H9 (cell line): Measurements from ENCODE around the gene UBL4A. TPM values are rescaled to one million over a fixed set of nuclear protein-coding genes. Genes with fewer than 3 reads are reported as not detected.

Experiments used
- DNase-seq: peaks from one replicate; pipeline ENCODE4 v3.0.0-alpha.2; 2017
- H2AFZ ChIP-seq: one replicate; pipeline ENCODE4 v1.6.1; 2013; ENCODE audit warnings: mild to moderate bottlenecking, low read length, control low read depth, moderate library complexity
- H2AK5ac ChIP-seq: 2 replicates; pipeline ENCODE4 v1.6.1; 2013; ENCODE audit warnings: low read length, control low read depth, mixed read lengths; ENCODE audit not compliant: insufficient read length
- H2BK120ac ChIP-seq: one replicate; pipeline ENCODE4 v1.6.1; 2013; ENCODE audit warnings: low read depth, mild to moderate bottlenecking, low read length, control low read depth, inconsistent platforms; ENCODE audit not compliant: poor library complexity, severe bottlenecking
- H2BK12ac ChIP-seq: 2 replicates; pipeline ENCODE4 v1.6.1; 2013; ENCODE audit warnings: low read length, control low read depth, mixed read lengths, low read depth; ENCODE audit not compliant: insufficient read length
- H2BK15ac ChIP-seq: 2 replicates; pipeline ENCODE4 v1.6.1; 2013; ENCODE audit warnings: low read depth, low read length, control low read depth
- H2BK20ac ChIP-seq: one replicate; pipeline ENCODE4 v1.6.1; 2013; ENCODE audit warnings: low read depth, mild to moderate bottlenecking, low read length, control low read depth, inconsistent platforms; ENCODE audit not compliant: poor library complexity, severe bottlenecking
- H2BK5ac ChIP-seq: 2 replicates; pipeline ENCODE4 v1.6.1; 2013; ENCODE audit warnings: low read length, control low read depth, mixed read lengths; ENCODE audit not compliant: insufficient read length
- H3K14ac ChIP-seq: 2 replicates; pipeline ENCODE4 v1.6.1; 2013; ENCODE audit warnings: low read length, control low read depth; ENCODE audit not compliant: insufficient read depth
- H3K18ac ChIP-seq: 2 replicates; pipeline ENCODE4 v1.6.1; 2013; ENCODE audit warnings: low read depth, mild to moderate bottlenecking, mixed read lengths, low read length, control low read depth; ENCODE audit not compliant: insufficient read length
- H3K23ac ChIP-seq: 2 replicates; pipeline ENCODE4 v1.6.1; 2013; ENCODE audit warnings: low read length, control low read depth, mixed read lengths, low read depth; ENCODE audit not compliant: insufficient read length
- H3K23me2 ChIP-seq: 2 replicates; pipeline ENCODE4 v1.6.1; 2013; ENCODE audit warnings: low read depth, mild to moderate bottlenecking, mixed read lengths, low read length, control low read depth; ENCODE audit not compliant: insufficient read length, poor library complexity, severe bottlenecking
- H3K27ac ChIP-seq: 2 replicates; pipeline ENCODE4 v1.5.1; 2013; ENCODE audit warnings: low read length, control low read depth, mixed read lengths, low read depth; ENCODE audit not compliant: insufficient read length
- H3K27me3 ChIP-seq: 2 replicates; pipeline ENCODE4 v1.6.1; 2013; ENCODE audit warnings: low read length, control low read depth, inconsistent platforms; ENCODE audit not compliant: insufficient read depth
- H3K4ac ChIP-seq: 2 replicates; pipeline ENCODE4 v1.6.1; 2013; ENCODE audit warnings: low read depth, mild to moderate bottlenecking, control low read depth, inconsistent platforms, low read length, moderate library complexity
- H3K4me1 ChIP-seq: 2 replicates; pipeline ENCODE4 v1.6.1; 2013; ENCODE audit warnings: low read length, control low read depth, inconsistent platforms; ENCODE audit not compliant: insufficient read depth
- H3K4me2 ChIP-seq: 2 replicates; pipeline ENCODE4 v1.6.1; 2013; ENCODE audit warnings: low read length, control low read depth, mixed read lengths; ENCODE audit not compliant: insufficient read length, insufficient read depth
- H3K56ac ChIP-seq: 2 replicates; pipeline ENCODE4 v1.6.1; 2013; ENCODE audit warnings: low read depth, mild to moderate bottlenecking, mixed read lengths, low read length, control low read depth; ENCODE audit not compliant: insufficient read length
- H3K79me1 ChIP-seq: 2 replicates; pipeline ENCODE4 v1.6.1; 2013; ENCODE audit warnings: low read depth, mild to moderate bottlenecking, moderate library complexity, low read length, control low read depth, inconsistent platforms; ENCODE audit not compliant: insufficient read depth, poor library complexity, severe bottlenecking
- H3K79me2 ChIP-seq: 2 replicates; pipeline ENCODE4 v1.6.1; 2013; ENCODE audit warnings: low read length, control low read depth, inconsistent platforms; ENCODE audit not compliant: insufficient read depth
- H3K9ac ChIP-seq: 2 replicates; pipeline ENCODE4 v1.6.1; 2013; ENCODE audit warnings: low read length, control low read depth, mixed read lengths; ENCODE audit not compliant: insufficient read length; ENCODE audit errors: extremely low read depth
- H3K9me3 ChIP-seq: one replicate; pipeline ENCODE4 v1.6.1; 2013; ENCODE audit warnings: low read depth, low read length, inconsistent platforms; ENCODE audit not compliant: control insufficient read depth
- H3T11ph ChIP-seq: one replicate; pipeline ENCODE4 v1.6.1; 2013; ENCODE audit warnings: mild to moderate bottlenecking, low read length, control low read depth, inconsistent platforms
- H4K20me1 ChIP-seq: one replicate; pipeline ENCODE4 v1.6.1; 2013; ENCODE audit not compliant: control insufficient read depth, insufficient read length, insufficient read depth
- H4K5ac ChIP-seq: 2 replicates; pipeline ENCODE4 v1.6.1; 2013; ENCODE audit warnings: low read depth, mild to moderate bottlenecking, mixed read lengths, low read length, control low read depth; ENCODE audit not compliant: insufficient read length
- H4K8ac ChIP-seq: replicated peaks from 2 replicates; pipeline ENCODE4 v1.6.1; 2013; ENCODE audit warnings: low read length, control low read depth, mixed read lengths, low read depth; ENCODE audit not compliant: insufficient read length
- H4K91ac ChIP-seq: 2 replicates; pipeline ENCODE4 v1.6.1; 2013; ENCODE audit warnings: low read depth, mild to moderate bottlenecking, moderate library complexity, mixed read lengths, low read length, control low read depth; ENCODE audit not compliant: insufficient read length
- H3K27ac Mint-ChIP-seq, 3 experiments: 2 replicates in 2 of 3; 3 replicates in 1 of 3; pipeline ENCODE4 v1.8.0; 2020 to 2021; ENCODE audit warnings: mixed read lengths in 3 of 3, mild to moderate bottlenecking in 1 of 3, moderate library complexity in 1 of 3
- H3K27me3 Mint-ChIP-seq: 2 replicates; pipeline ENCODE4 v1.8.0; 2021; ENCODE audit warnings: low read depth, mild to moderate bottlenecking, moderate library complexity, mixed read lengths
- H3K36me3 Mint-ChIP-seq, 3 experiments: 2 replicates in 2 of 3; 3 replicates in 1 of 3; pipeline ENCODE4 v1.8.0; 2020 to 2021; ENCODE audit warnings: low read depth in 3 of 3, mixed read lengths in 3 of 3; ENCODE audit not compliant: insufficient read depth in 1 of 3
- H3K4me1 Mint-ChIP-seq, 2 experiments: 2 replicates each; pipeline ENCODE4 v1.8.0; 2020; ENCODE audit warnings: mixed read lengths in 2 of 2
- H3K4me3 Mint-ChIP-seq, 2 experiments: 2 replicates in 1 of 2; 3 replicates in 1 of 2; pipeline ENCODE4 v1.8.0; 2020 to 2021; ENCODE audit warnings: mild to moderate bottlenecking in 2 of 2, mixed read lengths in 2 of 2, moderate library complexity in 1 of 2
- H3K9me3 Mint-ChIP-seq, 2 experiments: 2 replicates in 1 of 2; 3 replicates in 1 of 2; pipeline ENCODE4 v1.8.0; 2020; ENCODE audit warnings: mild to moderate bottlenecking in 2 of 2, mixed read lengths in 2 of 2, moderate library complexity in 1 of 2
- CTCF ChIP-seq: fragments of 200-600 bp; sonication (generic); conservative IDR thresholded peaks from 3 replicates; pipeline ENCODE4 v1.8.0; 2021; ENCODE audit warnings: antibody characterized with exemption, mild to moderate bottlenecking
- WGBS: extraction: QIAGEN DNeasy Blood & Tissue Kit; methylation state at CpG from one replicate; pipeline ENCODE4 v1.1.7; 2013; ENCODE audit warnings: missing lambda C conversion rate, low lambda C conversion rate, mixed read lengths; ENCODE audit not compliant: insufficient read length; ENCODE audit errors: extremely low coverage; 5-methylcytosine and 5-hydroxymethylcytosine counted together
- total RNA-seq: library from RNA; stranded (reverse); gene quantifications from 2 replicates; pipeline ENCODE4 v1.2.1, GENCODE V29; 2021

Gene UBL4A
- total RNA-seq, 1 experiment from 2014 or later, result 30.9 TPM

GRCh38 chrX:154529206-154529612, 42.8 kb upstream of the UBL4A start:
- no peak overlapping the region for H3T11ph ChIP-seq
- H4K91ac ChIP-seq, result no peak overlapping the region
- no peak overlapping the region for H2BK20ac ChIP-seq
- H2BK120ac ChIP-seq, result no peak overlapping the region
- no peak overlapping the region for H3K4me2 ChIP-seq
- no peak overlapping the region for H3K27ac ChIP-seq
- no peak for TF ChIP-seq CTCF
- H4K20me1 ChIP-seq, result no peaks in the 10 kb centered on the region
- Mint-ChIP-seq H3K4me1 (peaks cover 3 to 4% of the 10 kb centered on the region in 2 experiments; a peak in 3 of 4 replicates), H3K27me3 (peaks cover 28% of the 10 kb centered on the region), H3K27ac (no peak overlapping the region), H3K4me3 (no peak overlapping the region), H3K9me3 (peaks cover 66 to 68% of the 10 kb centered on the region in 2 experiments), H3K36me3 (peaks cover 10 to 36% (median 32%) of the 10 kb centered on the region in 3 experiments)
- no peak overlapping the region for H3K4ac ChIP-seq
- WGBS, result no CpG with 5 or more reads among the region's 6 CpGs
- peaks cover 3% of the 10 kb centered on the region for H3K23me2 ChIP-seq
- no peaks in the 10 kb centered on the region for H3K79me1 ChIP-seq
- no peak overlapping the region for H3K23ac ChIP-seq
- H3K79me2 ChIP-seq, result no peaks in the 10 kb centered on the region
- no peak overlapping the region for H3K9ac ChIP-seq
- H3K4me1 ChIP-seq, result no peaks in the 10 kb centered on the region
- no peaks in the 10 kb centered on the region for H3K27me3 ChIP-seq
- H3K14ac ChIP-seq, result no peak overlapping the region
- H3K18ac ChIP-seq, result no peak overlapping the region
- no peak overlapping the region for H2BK5ac ChIP-seq
- H2AFZ ChIP-seq, result no peak overlapping the region
- H3K56ac ChIP-seq, result no peak overlapping the region
- no peak for DNase-seq
- H4K8ac ChIP-seq, result no peak overlapping the region
- peaks cover 21% of the 10 kb centered on the region for H3K9me3 ChIP-seq
- H2BK12ac ChIP-seq, result no peak overlapping the region
- H2BK15ac ChIP-seq, result no peak overlapping the region
- no peak overlapping the region for H4K5ac ChIP-seq
- no peak overlapping the region for H2AK5ac ChIP-seq
